ENCODE measurements around the gene FAM149B1. TPM values are rescaled to one million over a fixed set of nuclear protein-coding genes. Genes with fewer than 3 reads are reported as not detected.

FAM149B1 gene
- polyA plus RNA-seq, 1 donor (not counting 4 experiments of a cell fraction or from before 2014, with no cell fraction given), result 22.2 TPM

DNA sequence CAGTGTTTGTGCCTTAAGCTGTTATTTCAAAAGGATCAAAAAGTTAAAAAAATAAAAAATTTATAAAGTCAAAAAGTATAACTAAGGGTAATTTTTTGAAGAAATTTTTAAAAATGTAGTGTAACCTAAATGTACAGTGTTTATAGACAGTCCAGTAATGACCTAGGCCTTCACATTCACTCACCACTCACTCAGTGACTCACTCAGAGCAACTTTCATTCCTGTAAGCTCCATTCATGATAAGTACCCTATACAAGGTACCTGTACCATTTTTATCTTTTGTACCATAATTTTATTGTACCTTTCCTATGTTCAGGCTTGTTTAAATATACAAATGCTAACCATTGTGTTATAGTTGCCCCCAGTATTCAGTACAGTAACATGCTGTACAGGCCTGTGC is 57.6 kb downstream of the FAM149B1 start:
- H3K4me1 ChIP-seq (ENCODE audit: control insufficient read depth, extremely low read depth, insufficient read depth, low read length), result no peaks in the 10 kb centered on the region
- FAIRE-seq, result peak; percentile 36
- TF ChIP-seq, protein P1, sequence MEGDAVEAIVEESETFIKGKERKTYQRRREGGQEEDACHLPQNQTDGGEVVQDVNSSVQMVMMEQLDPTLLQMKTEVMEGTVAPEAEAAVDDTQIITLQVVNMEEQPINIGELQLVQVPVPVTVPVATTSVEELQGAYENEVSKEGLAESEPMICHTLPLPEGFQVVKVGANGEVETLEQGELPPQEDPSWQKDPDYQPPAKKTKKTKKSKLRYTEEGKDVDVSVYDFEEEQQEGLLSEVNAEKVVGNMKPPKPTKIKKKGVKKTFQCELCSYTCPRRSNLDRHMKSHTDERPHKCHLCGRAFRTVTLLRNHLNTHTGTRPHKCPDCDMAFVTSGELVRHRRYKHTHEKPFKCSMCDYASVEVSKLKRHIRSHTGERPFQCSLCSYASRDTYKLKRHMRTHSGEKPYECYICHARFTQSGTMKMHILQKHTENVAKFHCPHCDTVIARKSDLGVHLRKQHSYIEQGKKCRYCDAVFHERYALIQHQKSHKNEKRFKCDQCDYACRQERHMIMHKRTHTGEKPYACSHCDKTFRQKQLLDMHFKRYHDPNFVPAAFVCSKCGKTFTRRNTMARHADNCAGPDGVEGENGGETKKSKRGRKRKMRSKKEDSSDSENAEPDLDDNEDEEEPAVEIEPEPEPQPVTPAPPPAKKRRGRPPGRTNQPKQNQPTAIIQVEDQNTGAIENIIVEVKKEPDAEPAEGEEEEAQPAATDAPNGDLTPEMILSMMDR (optimal IDR thresholded peaks at IDR 0.05 in 1 of 3, IDR thresholded peaks at IDR 0.05 in 1 of 3, conservative IDR thresholded peaks at IDR 0.05 in 1 of 3; ENCODE audit: extremely low read depth in 1 of 3, insufficient read depth in 2 of 3, low read length in 3 of 3), result no peak
- TF ChIP-seq EZH2 (IDR thresholded peaks at IDR 0.05; ENCODE audit: low read length), result no peak
- H4K20me1 ChIP-seq (ENCODE audit: control insufficient read depth, extremely low read depth, insufficient read depth, low read length), result no peaks in the 10 kb centered on the region
- no peak overlapping the region for H3K4me2 ChIP-seq (ENCODE audit: control insufficient read depth, extremely low read depth, insufficient read depth, low read depth, low read length)
- H3K36me3 ChIP-seq (ENCODE audit: control insufficient read depth in 2 of 2, extremely low read depth in 1 of 2, insufficient read depth in 2 of 2, low read length in 2 of 2), result no peaks in the 10 kb centered on the region
- no peak overlapping the region for H3K4me3 ChIP-seq (ENCODE audit: control insufficient read depth in 2 of 3, extremely low read depth in 1 of 3, insufficient read depth in 2 of 3, low read depth in 1 of 3, low read length in 3 of 3)
- dilution Hi-C loops (cut with MboI; ENCODE audit: extremely low pct_ligation_motif_present, low sequenced_read_pairs), result no loop called here
- no peak overlapping the region for H3K9ac ChIP-seq (ENCODE audit: control insufficient read depth, extremely low read depth, insufficient read depth, low read length)
- no peak overlapping the region for H2AFZ ChIP-seq (ENCODE audit: control insufficient read depth, low read length)
- no peaks in the 10 kb centered on the region for H3K9me1 ChIP-seq (ENCODE audit: control insufficient read depth, extremely low read depth, insufficient read depth, low read length)
- DNase-seq (ENCODE audit: low read depth, low spot score), result no peak
- no peaks in the 10 kb centered on the region for H3K27me3 ChIP-seq (ENCODE audit: control insufficient read depth, extremely low read depth, insufficient read depth, low read length)
- H3K79me2 ChIP-seq (ENCODE audit: control insufficient read depth, insufficient read depth, low read length), result no peaks in the 10 kb centered on the region
- no peaks in the 10 kb centered on the region for H3K9me3 ChIP-seq (ENCODE audit: control insufficient read depth, low read depth, low read length)
- no peak overlapping the region for H3K27ac ChIP-seq (ENCODE audit: control insufficient read depth, insufficient read depth, low read length)

DNA sequence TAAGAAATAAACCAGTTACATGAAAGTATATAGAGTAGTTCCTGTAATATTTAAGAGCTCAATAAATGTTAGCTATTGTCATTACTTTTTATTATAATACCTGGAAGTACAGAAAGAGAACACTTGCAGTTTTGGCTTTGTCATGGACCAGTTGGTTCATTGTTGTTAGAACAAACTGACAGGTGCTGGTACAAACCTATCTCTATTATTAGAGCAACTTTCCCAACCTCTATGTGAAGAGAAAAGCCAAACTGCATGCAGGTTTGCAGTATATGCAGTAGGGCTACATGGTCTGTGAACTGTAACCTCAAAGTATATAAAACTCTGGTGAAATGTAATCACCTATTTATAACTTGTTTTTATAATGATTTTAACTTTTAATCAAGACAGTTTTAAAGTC is 58.7 kb downstream of the FAM149B1 start:
- H3K27me3 ChIP-seq (ENCODE audit: control insufficient read depth, extremely low read depth, insufficient read depth, low read length), result no peaks in the 10 kb centered on the region
- H3K9me3 ChIP-seq (ENCODE audit: control insufficient read depth, low read depth, low read length), result no peaks in the 10 kb centered on the region
- TF ChIP-seq, protein P1 (optimal IDR thresholded peaks at IDR 0.05 in 1 of 3, IDR thresholded peaks at IDR 0.05 in 1 of 3, conservative IDR thresholded peaks at IDR 0.05 in 1 of 3; ENCODE audit: extremely low read depth in 1 of 3, insufficient read depth in 2 of 3, low read length in 3 of 3), result no peak
- TF ChIP-seq EZH2 (IDR thresholded peaks at IDR 0.05; ENCODE audit: low read length), result no peak
- H3K79me2 ChIP-seq (ENCODE audit: control insufficient read depth, insufficient read depth, low read length), result no peaks in the 10 kb centered on the region
- H4K20me1 ChIP-seq (ENCODE audit: control insufficient read depth, extremely low read depth, insufficient read depth, low read length), result no peaks in the 10 kb centered on the region
- H2AFZ ChIP-seq (ENCODE audit: control insufficient read depth, low read length), result no peak overlapping the region
- H3K4me3 ChIP-seq (ENCODE audit: control insufficient read depth in 2 of 3, extremely low read depth in 1 of 3, insufficient read depth in 2 of 3, low read depth in 1 of 3, low read length in 3 of 3), result no peak overlapping the region
- FAIRE-seq (no peak), DNase-seq (ENCODE audit: low read depth, low spot score) (no peak)
- H3K9me1 ChIP-seq (ENCODE audit: control insufficient read depth, extremely low read depth, insufficient read depth, low read length), result no peaks in the 10 kb centered on the region
- H3K4me1 ChIP-seq (ENCODE audit: control insufficient read depth, extremely low read depth, insufficient read depth, low read length), result no peaks in the 10 kb centered on the region
- dilution Hi-C loops (cut with MboI; ENCODE audit: extremely low pct_ligation_motif_present, low sequenced_read_pairs), result no loop called here
- no peak overlapping the region for H3K9ac ChIP-seq (ENCODE audit: control insufficient read depth, extremely low read depth, insufficient read depth, low read length)
- no peaks in the 10 kb centered on the region for H3K36me3 ChIP-seq (ENCODE audit: control insufficient read depth in 2 of 2, extremely low read depth in 1 of 2, insufficient read depth in 2 of 2, low read length in 2 of 2)
- H3K27ac ChIP-seq (ENCODE audit: control insufficient read depth, insufficient read depth, low read length), result no peak overlapping the region
- H3K4me2 ChIP-seq (ENCODE audit: control insufficient read depth, extremely low read depth, insufficient read depth, low read depth, low read length), result no peak overlapping the region

All from keratinocyte (primary cell).